ENCODE measurements around the gene PLA2G4E. TPM values are rescaled to one million over a fixed set of nuclear protein-coding genes. Genes with fewer than 3 reads are reported as not detected.

The PLA2G4E gene
- total RNA-seq, 1 experiment from 2014 or later, result 1.8 TPM

DNA sequence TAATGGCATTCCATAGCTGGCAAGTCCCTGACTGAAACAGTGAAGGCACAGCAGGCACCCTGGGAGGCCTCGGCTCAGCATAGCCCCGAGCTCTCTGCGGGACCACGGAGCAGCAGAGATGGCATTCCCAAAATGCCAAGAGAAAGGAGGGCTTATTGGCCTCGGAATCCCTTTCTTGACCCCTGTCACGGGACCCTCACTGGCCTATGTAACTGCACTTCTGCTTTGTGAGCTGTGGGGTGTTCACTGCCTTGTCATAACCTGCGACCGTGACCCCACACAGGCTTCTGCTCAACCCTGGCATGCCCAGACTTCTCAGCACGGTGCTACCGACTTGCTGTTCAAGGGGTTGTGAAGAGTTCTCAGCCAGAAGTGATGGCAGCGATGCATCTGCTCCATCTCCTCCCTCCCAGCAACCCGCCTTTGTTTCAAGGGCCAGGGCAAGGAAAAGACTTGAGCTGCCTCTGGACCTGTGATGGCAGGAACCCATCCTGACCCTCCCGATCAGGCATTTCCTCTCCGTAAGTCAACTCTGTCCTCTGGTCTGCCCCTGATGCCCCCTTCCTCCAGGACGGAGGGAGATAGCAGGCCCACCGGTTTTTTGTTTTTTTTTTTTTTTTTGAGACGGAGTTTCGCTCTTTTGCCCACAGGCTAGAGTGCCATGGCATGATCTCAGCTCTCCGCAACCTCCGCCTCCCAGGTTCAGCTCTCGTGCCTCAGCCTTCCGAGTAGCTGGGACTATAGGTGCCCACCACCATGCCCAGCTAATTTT is 79.0 kb downstream of the PLA2G4E start:
- H3K36me3 Mint-ChIP-seq (ENCODE audit: insufficient read depth, unreplicated experiment), result peaks cover 55% of the 10 kb centered on the region
- intact Hi-C loops (cut with micrococcal nuclease; ENCODE audit: unreplicated experiment), result no loop called here
- peaks cover 36% of the 10 kb centered on the region for H3K4me1 Mint-ChIP-seq (ENCODE audit: low read depth, unreplicated experiment)
- ChIA-PET CTCF (interaction anchor here (0.6 kb wide), 1 partner anchor 120 kb away, joined by 3 read pairs; no protein-coding TSS in a partner anchor), POLR2A (no interaction called here)
- no peaks in the 10 kb centered on the region for H3K9me3 ChIP-seq
- DNase-seq, result no peak
- H3K9me3 Mint-ChIP-seq (ENCODE audit: unreplicated experiment), result no peaks in the 10 kb centered on the region
- H3K4me3 ChIP-seq (ENCODE audit: low read depth, low read length), result no peak overlapping the region
- H3K27ac Mint-ChIP-seq (ENCODE audit: unreplicated experiment), result peak overlapping the region; percentile 82
- no peak overlapping the region for H3K4me3 Mint-ChIP-seq (ENCODE audit: unreplicated experiment)
- H3K27me3 Mint-ChIP-seq (ENCODE audit: insufficient read depth, unreplicated experiment), result no peaks in the 10 kb centered on the region
- TF ChIP-seq, protein P1, sequence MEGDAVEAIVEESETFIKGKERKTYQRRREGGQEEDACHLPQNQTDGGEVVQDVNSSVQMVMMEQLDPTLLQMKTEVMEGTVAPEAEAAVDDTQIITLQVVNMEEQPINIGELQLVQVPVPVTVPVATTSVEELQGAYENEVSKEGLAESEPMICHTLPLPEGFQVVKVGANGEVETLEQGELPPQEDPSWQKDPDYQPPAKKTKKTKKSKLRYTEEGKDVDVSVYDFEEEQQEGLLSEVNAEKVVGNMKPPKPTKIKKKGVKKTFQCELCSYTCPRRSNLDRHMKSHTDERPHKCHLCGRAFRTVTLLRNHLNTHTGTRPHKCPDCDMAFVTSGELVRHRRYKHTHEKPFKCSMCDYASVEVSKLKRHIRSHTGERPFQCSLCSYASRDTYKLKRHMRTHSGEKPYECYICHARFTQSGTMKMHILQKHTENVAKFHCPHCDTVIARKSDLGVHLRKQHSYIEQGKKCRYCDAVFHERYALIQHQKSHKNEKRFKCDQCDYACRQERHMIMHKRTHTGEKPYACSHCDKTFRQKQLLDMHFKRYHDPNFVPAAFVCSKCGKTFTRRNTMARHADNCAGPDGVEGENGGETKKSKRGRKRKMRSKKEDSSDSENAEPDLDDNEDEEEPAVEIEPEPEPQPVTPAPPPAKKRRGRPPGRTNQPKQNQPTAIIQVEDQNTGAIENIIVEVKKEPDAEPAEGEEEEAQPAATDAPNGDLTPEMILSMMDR (IDR thresholded peaks at IDR 0.05; ENCODE audit: insufficient read depth in 1 of 2, low read depth in 1 of 2, low read length in 1 of 2, severe bottlenecking in 1 of 2, unreplicated experiment in 1 of 2), result no peak
- no peaks in the 10 kb centered on the region for H3K27me3 ChIP-seq (replicated peaks; ENCODE audit: control insufficient read depth, insufficient read depth, low read length)
- BruUV-seq (replicated peaks), result no TSS peak
- H3K4me1 ChIP-seq, result peaks cover 33% of the 10 kb centered on the region
- peaks cover 5% of the 10 kb centered on the region for H3K36me3 ChIP-seq (ENCODE audit: control insufficient read depth, insufficient read depth, low read length)

DNA sequence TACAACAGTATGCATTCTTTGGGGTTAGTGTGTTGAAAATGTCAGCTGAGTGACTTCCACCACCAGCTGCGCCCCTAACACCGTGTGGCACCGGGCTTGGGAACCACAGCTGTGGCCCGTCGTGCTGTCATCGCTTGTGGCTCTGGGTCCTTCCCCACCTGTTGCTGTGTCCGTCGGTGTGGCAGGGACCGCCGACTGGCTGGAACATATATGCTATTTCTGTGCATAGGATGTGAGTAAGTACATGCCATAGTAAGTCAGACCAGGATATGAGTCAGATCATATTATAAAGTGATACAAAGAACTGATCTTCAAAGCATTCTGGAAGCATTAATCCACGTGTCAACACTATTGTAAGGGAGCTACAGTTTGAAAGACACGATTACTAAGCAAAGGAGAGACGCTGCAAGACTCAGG is 80.4 kb downstream of the PLA2G4E start:
- Mint-ChIP-seq H3K36me3 (ENCODE audit: insufficient read depth, unreplicated experiment) (peaks cover 66% of the 10 kb centered on the region), H3K27ac (ENCODE audit: unreplicated experiment) (peak overlapping the region; percentile 49), H3K9me3 (ENCODE audit: unreplicated experiment) (no peaks in the 10 kb centered on the region), H3K4me3 (ENCODE audit: unreplicated experiment) (no peak overlapping the region), H3K27me3 (ENCODE audit: insufficient read depth, unreplicated experiment) (no peaks in the 10 kb centered on the region), H3K4me1 (ENCODE audit: low read depth, unreplicated experiment) (peaks cover 35% of the 10 kb centered on the region)
- Histone ChIP-seq H3K27me3 (replicated peaks; ENCODE audit: control insufficient read depth, insufficient read depth, low read length) (no peaks in the 10 kb centered on the region), H3K4me3 (ENCODE audit: low read depth, low read length) (no peak overlapping the region), H3K9me3 (no peaks in the 10 kb centered on the region), H3K4me1 (peaks cover 22% of the 10 kb centered on the region), H3K36me3 (ENCODE audit: control insufficient read depth, insufficient read depth, low read length) (peaks cover 5% of the 10 kb centered on the region)
- DNase-seq, result no peak
- BruUV-seq (replicated peaks), result no TSS peak
- TF ChIP-seq, protein P1 (IDR thresholded peaks at IDR 0.05; ENCODE audit: insufficient read depth in 1 of 2, low read depth in 1 of 2, low read length in 1 of 2, severe bottlenecking in 1 of 2, unreplicated experiment in 1 of 2), result no peak
- ChIA-PET CTCF (no interaction called here), POLR2A (no interaction called here)
- intact Hi-C loops (cut with micrococcal nuclease; ENCODE audit: unreplicated experiment), result no loop called here

DNA sequence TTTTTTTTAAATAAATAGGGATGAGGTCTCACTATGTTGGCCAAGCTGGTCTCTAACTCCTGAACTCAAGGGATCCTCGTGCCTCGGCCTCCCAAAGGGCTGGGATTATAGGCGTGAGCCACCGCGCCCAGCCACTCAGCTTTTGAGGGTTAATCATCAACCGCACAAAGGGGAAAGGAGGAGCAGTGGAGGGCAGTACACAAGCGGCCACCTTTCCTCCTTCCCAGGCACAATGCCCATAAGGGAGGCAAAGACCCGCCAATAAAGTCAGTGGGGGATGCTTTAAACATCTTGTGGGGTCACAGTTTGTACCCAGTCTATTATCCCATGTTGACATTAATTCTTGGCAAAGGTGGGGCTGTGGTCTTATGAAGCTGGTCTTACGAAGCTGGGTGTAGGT is 80.9 kb downstream of the PLA2G4E start:
- Histone ChIP-seq H3K27me3 (replicated peaks; ENCODE audit: control insufficient read depth, insufficient read depth, low read length) (no peaks in the 10 kb centered on the region), H3K9me3 (no peaks in the 10 kb centered on the region), H3K36me3 (ENCODE audit: control insufficient read depth, insufficient read depth, low read length) (peaks cover 5% of the 10 kb centered on the region), H3K4me3 (ENCODE audit: low read depth, low read length) (no peak overlapping the region), H3K4me1 (peaks cover 17% of the 10 kb centered on the region)
- DNase-seq, result no peak
- intact Hi-C loops (cut with micrococcal nuclease; ENCODE audit: unreplicated experiment), result no loop called here
- Mint-ChIP-seq H3K9me3 (ENCODE audit: unreplicated experiment) (no peaks in the 10 kb centered on the region), H3K4me1 (ENCODE audit: low read depth, unreplicated experiment) (peaks cover 33% of the 10 kb centered on the region), H3K4me3 (ENCODE audit: unreplicated experiment) (no peak overlapping the region), H3K27me3 (ENCODE audit: insufficient read depth, unreplicated experiment) (no peaks in the 10 kb centered on the region), H3K27ac (ENCODE audit: unreplicated experiment) (no peak overlapping the region), H3K36me3 (ENCODE audit: insufficient read depth, unreplicated experiment) (peaks cover 69% of the 10 kb centered on the region)
- TF ChIP-seq, protein P1 (IDR thresholded peaks at IDR 0.05; ENCODE audit: insufficient read depth in 1 of 2, low read depth in 1 of 2, low read length in 1 of 2, severe bottlenecking in 1 of 2, unreplicated experiment in 1 of 2), result no peak
- ChIA-PET POLR2A (no interaction called here), CTCF (no interaction called here)
- BruUV-seq (replicated peaks), result no TSS peak

Data from Caco-2 (cell line).